Choroid plexus epithelial cell (primary cell): ENCODE data around the gene RAPGEF5.

Experiments used
- DNase-seq: peaks from one replicate; pipeline ENCODE4 v3.0.0-alpha.2; 2010; ENCODE audit warnings: low read depth
- H3K4me3 ChIP-seq: 2 replicates; pipeline ENCODE4 v1.5.1; 2011; ENCODE audit warnings: low read depth, mild to moderate bottlenecking, control low read depth, low read length, moderate library complexity
- TF ChIP-seq, protein P1 (sequence below): conservative IDR thresholded peaks from 2 replicates; pipeline ENCODE4 v1.5.1; 2011; ENCODE audit warnings: low read depth, mild to moderate bottlenecking, control low read depth, inconsistent platforms, low read length, moderate library complexity

The RAPGEF5 gene

GRCh38 chr7:22292531-22292930, 64.4 kb downstream of the RAPGEF5 start:
- H3K4me3 ChIP-seq, result no peak overlapping the region
- DNase-seq, result no peak
- TF ChIP-seq, protein P1, sequence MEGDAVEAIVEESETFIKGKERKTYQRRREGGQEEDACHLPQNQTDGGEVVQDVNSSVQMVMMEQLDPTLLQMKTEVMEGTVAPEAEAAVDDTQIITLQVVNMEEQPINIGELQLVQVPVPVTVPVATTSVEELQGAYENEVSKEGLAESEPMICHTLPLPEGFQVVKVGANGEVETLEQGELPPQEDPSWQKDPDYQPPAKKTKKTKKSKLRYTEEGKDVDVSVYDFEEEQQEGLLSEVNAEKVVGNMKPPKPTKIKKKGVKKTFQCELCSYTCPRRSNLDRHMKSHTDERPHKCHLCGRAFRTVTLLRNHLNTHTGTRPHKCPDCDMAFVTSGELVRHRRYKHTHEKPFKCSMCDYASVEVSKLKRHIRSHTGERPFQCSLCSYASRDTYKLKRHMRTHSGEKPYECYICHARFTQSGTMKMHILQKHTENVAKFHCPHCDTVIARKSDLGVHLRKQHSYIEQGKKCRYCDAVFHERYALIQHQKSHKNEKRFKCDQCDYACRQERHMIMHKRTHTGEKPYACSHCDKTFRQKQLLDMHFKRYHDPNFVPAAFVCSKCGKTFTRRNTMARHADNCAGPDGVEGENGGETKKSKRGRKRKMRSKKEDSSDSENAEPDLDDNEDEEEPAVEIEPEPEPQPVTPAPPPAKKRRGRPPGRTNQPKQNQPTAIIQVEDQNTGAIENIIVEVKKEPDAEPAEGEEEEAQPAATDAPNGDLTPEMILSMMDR, result no peak

- no peak overlapping the region for H3K4me3 ChIP-seq
- DNase-seq, result no peak
- TF ChIP-seq, protein P1, result no peak
Observed at GRCh38 chr7:22291977-22292376, 65.0 kb downstream of the RAPGEF5 start.

- no peak for DNase-seq
- TF ChIP-seq, protein P1, result no peak
- no peak overlapping the region for H3K4me3 ChIP-seq
Observed at GRCh38 chr7:22288202-22288601, 68.8 kb downstream of the RAPGEF5 start.

DNA sequence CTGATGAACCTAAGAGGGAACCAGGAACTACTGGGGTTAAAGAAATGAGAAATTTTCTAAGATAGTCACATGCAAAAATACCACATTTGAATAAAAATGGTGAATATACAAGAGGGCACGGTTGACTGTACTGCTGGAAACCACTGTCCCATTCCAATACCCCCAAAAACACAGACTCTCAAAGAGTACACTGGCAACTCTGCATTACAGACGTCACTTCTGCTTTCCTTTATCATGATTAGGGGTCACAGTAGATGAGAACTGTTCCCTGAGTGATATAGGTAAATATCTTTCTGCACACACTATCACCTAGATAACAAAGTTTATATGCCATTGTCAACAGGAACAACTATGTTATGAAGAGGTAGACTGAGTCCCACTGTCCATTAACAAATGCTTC, 69.5 kb downstream of the RAPGEF5 start:
- H3K4me3 ChIP-seq, result no peak overlapping the region
- TF ChIP-seq, protein P1, result no peak
- no peak for DNase-seq

- TF ChIP-seq, protein P1, result no peak
- DNase-seq, result no peak
- no peak overlapping the region for H3K4me3 ChIP-seq
Observed at GRCh38 chr7:22286436-22286835, 70.5 kb downstream of the RAPGEF5 start.

DNA sequence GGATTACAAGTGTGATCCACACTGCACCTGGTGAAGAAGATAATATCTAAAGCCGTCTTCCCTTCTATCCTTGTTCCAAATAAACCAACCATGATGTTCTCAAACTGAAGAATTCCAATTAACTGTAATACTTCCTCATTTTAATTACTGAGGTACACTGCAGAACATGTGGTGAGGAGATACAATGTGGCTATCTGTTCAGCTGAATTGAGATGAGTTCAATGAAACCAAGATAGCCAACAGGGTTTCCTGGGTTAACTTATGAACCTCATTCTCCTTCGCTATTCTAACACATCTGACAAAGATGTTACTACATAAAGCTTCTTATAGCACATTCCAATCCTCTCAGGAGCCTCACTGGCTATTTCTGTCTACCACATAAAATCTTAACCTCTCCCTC, 75.5 kb downstream of the RAPGEF5 start:
- no peak for DNase-seq
- TF ChIP-seq, protein P1, result no peak
- H3K4me3 ChIP-seq, result no peak overlapping the region

GRCh38 chr7:22280031-22280430, 76.9 kb downstream of the RAPGEF5 start:
- TF ChIP-seq, protein P1, result no peak
- DNase-seq, result no peak

More at GRCh38 chr7:22280031-22280430, 76.9 kb downstream of the RAPGEF5 start:
- no peak overlapping the region for H3K4me3 ChIP-seq
